ENCODE data around the gene GOLPH3L. TPM values are rescaled to one million over a fixed set of nuclear protein-coding genes. Genes with fewer than 3 reads are reported as not detected.
"Not testable (repeated sequence)": the region's sequence is repeated elsewhere in the genome, so short reads cannot be mapped to it uniquely, and the experiment has no call there.

Gene GOLPH3L
- total RNA-seq, 4 donors from 2014 or later = 23.1 to 41.3 (median 35.3) TPM

GRCh38 chr1:150718225-150718891, 21.4 kb upstream of the GOLPH3L start:
- Histone ChIP-seq H3K4me1 (no peaks in the 10 kb centered on the region), H3K36me3 (no peaks in the 10 kb centered on the region), H3K9me3 (no peaks in the 10 kb centered on the region), H3K27me3 (no peaks in the 10 kb centered on the region), H3K4me3 (no peak overlapping the region), H3K27ac (no peak overlapping the region)
- no peak for TF ChIP-seq POLR2A (IDR thresholded peaks at IDR 0.05)
- TF ChIP-seq, protein P1, sequence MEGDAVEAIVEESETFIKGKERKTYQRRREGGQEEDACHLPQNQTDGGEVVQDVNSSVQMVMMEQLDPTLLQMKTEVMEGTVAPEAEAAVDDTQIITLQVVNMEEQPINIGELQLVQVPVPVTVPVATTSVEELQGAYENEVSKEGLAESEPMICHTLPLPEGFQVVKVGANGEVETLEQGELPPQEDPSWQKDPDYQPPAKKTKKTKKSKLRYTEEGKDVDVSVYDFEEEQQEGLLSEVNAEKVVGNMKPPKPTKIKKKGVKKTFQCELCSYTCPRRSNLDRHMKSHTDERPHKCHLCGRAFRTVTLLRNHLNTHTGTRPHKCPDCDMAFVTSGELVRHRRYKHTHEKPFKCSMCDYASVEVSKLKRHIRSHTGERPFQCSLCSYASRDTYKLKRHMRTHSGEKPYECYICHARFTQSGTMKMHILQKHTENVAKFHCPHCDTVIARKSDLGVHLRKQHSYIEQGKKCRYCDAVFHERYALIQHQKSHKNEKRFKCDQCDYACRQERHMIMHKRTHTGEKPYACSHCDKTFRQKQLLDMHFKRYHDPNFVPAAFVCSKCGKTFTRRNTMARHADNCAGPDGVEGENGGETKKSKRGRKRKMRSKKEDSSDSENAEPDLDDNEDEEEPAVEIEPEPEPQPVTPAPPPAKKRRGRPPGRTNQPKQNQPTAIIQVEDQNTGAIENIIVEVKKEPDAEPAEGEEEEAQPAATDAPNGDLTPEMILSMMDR (IDR thresholded peaks at IDR 0.05) = no peak
- no peak for DNase-seq

GRCh38 chr1:150709031-150709430, 12.1 kb upstream of the GOLPH3L start:
- H3K4me1 ChIP-seq, H3K27me3 ChIP-seq, H3K27ac ChIP-seq, H3K36me3 ChIP-seq, DNase-seq, H3K4me3 ChIP-seq, H3K9me3 ChIP-seq: not testable (repeated sequence)

DNA sequence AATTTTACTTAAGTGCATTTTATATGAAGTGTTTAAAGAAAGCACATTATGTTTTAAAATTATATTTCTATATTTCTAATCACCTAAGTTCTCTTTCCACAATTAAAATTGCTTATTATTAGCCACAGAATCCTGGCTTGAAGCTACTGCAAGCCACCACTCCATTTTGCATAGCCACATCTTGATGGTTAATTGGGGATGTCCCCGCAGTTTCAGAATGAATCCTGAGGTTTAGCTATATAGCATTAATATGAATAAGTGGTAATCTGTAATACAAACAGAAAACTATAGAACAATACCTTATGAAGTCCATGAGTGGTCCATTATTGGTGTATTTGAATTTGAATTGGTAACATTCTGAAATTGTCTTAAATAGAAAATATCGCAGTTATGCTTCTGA, 11.6 kb upstream of the GOLPH3L start:
- no peak overlapping the region for H3K4me3 ChIP-seq
- H3K4me1 ChIP-seq = no peaks in the 10 kb centered on the region
- no peak overlapping the region for H3K27ac ChIP-seq
- no peaks in the 10 kb centered on the region for H3K9me3 ChIP-seq
- H3K36me3 ChIP-seq = no peaks in the 10 kb centered on the region
- TF ChIP-seq POLR2A (IDR thresholded peaks at IDR 0.05) = no peak
- TF ChIP-seq, protein P1 (IDR thresholded peaks at IDR 0.05) = no peak
- no peak for DNase-seq
- H3K27me3 ChIP-seq = no peaks in the 10 kb centered on the region

DNA sequence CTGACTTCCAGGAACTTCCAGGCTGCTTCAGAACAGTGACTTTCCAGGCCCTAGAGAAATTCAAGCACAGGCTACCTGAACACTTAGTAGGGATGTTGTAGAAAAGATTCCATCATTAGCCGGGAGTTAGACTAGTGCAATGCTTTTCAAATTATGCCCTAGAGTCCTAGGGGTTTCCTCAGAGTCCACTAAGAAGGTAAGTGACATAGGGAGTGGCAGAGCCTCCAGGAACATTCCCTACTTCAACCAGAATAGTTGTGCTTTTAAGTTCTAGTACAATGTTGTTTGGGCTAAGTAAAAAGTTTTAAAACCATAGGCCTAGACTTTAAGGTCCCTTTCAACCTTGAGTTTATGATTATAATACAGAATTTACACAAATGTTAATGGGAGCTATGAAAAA, 9.1 kb upstream of the GOLPH3L start:
- H3K4me3 ChIP-seq = no peak overlapping the region
- no peak overlapping the region for H3K27ac ChIP-seq
- DNase-seq = no peak
- TF ChIP-seq, protein P1 (IDR thresholded peaks at IDR 0.05) = no peak
- no peak for TF ChIP-seq POLR2A (IDR thresholded peaks at IDR 0.05)
- H3K4me1 ChIP-seq = no peaks in the 10 kb centered on the region
- no peaks in the 10 kb centered on the region for H3K27me3 ChIP-seq
- H3K36me3 ChIP-seq = no peaks in the 10 kb centered on the region
- no peaks in the 10 kb centered on the region for H3K9me3 ChIP-seq

GRCh38 chr1:150703427-150703826, 6.5 kb upstream of the GOLPH3L start:
- DNase-seq = no peak
- no peaks in the 10 kb centered on the region for H3K27me3 ChIP-seq
- no peaks in the 10 kb centered on the region for H3K4me1 ChIP-seq
- no peak overlapping the region for H3K4me3 ChIP-seq
- H3K36me3 ChIP-seq = no peaks in the 10 kb centered on the region
- TF ChIP-seq, protein P1 (IDR thresholded peaks at IDR 0.05) = no peak
- no peak for TF ChIP-seq POLR2A (IDR thresholded peaks at IDR 0.05)
- H3K27ac ChIP-seq = no peak overlapping the region
- H3K9me3 ChIP-seq = no peaks in the 10 kb centered on the region

DNA sequence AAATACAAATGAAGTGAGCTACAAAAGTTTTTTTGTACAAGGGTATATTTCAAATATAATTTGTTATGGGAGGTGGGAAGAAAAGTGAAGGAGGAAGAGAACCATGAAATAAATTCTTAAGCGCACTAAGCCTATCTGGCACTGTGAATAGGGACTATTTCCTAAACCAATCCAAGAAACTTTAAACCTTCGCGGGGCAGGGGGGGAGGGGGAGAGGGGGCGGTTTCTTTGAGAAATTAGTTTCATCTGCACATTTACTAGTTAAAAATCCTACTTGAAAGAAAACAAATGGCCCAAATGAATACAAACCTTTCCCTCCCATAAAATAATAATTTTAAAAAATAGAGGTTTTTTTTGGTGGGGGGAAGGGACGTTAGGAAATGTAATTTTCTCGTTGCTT, 364 bp downstream of the GOLPH3L start:
- peaks cover 0 to 3% (median 0%) of the 10 kb centered on the region in 4 donors for H3K4me1 ChIP-seq
- no peaks in the 10 kb centered on the region for H3K9me3 ChIP-seq
- no peak for TF ChIP-seq POLR2A (IDR thresholded peaks at IDR 0.05)
- H3K36me3 ChIP-seq = peaks cover 0 to 28% (median 0%) of the 10 kb centered on the region in 3 donors
- DNase-seq = no peak
- H3K27me3 ChIP-seq = no peaks in the 10 kb centered on the region
- H3K4me3 ChIP-seq = peak overlapping the region; percentile 62 to 77 (median 62)
- H3K27ac ChIP-seq = peak overlapping the region; percentile 60 to 83 (median 69)

DNA sequence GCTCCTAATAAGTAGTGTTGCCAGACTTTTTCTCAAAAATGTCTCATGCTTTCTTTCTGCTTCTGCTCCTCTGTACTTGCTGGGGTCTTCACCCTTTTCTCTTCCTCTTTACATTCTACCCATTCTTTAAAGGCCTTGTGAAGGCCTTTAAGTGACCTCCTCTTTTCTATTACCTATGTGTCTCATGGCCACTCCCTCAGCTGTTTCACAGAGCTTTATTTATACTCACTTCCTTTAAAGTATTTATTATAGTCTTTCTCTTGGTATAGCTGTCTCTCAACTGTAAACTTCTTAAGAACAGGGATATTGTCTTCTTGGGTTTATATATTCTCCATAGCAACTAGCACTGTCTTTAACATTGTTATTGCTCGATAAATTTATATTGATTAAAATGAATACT, 792 bp downstream of the GOLPH3L start:
- Histone ChIP-seq H3K9me3 (no peaks in the 10 kb centered on the region), H3K36me3 (peaks cover 0 to 32% (median 0%) of the 10 kb centered on the region in 3 donors), H3K27ac (peak overlapping the region; percentile 60 to 83 (median 69)), H3K4me1 (peaks cover 0 to 3% (median 0%) of the 10 kb centered on the region in 4 donors), H3K27me3 (no peaks in the 10 kb centered on the region), H3K4me3 (peak overlapping the region; percentile 62 to 77 (median 62))
- DNase-seq = no peak
- peak; percentile 20 to 30 for TF ChIP-seq POLR2A (IDR thresholded peaks at IDR 0.05)
- TF ChIP-seq, protein P1 (IDR thresholded peaks at IDR 0.05) = no peak
